Measurements from ENCODE around the gene MED29.

The MED29 gene

DNA sequence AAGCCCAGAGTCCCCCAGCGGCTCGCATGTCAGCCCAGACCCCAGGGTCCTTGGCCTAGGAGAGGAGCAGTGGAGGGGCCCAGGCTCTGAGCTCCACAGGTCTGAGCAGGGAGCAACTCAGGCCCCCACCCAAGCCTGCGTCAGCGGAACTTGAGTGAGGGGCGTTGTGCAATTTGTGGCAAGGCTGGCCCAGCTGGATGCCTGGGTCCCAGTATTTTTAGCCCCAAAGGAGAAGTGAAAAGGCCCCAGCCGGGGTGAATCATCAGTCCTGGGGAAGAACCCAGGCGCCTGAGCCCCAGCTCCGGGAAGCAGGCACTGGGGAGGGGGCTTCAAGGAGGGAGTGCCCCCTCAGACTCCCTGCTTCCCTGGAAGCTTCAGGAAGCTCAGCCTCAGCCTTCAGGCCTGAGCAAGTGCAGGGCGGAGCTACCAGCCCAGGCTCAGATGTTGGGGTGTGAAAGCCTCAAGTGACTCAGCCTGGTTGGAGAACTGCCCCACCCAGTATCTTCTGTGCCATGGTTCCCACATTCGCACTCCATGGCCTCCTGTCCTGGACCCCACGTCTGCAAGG lies 7.2 kb downstream of the MED29 start:
- DNase-seq (ENCODE audit: low spot score) = peak; percentile 61
- in situ Hi-C loops (cut with MboI; ENCODE audit: low sequenced_read_pairs, unreplicated experiment) = no loop called here
- TF ChIP-seq, protein P1, sequence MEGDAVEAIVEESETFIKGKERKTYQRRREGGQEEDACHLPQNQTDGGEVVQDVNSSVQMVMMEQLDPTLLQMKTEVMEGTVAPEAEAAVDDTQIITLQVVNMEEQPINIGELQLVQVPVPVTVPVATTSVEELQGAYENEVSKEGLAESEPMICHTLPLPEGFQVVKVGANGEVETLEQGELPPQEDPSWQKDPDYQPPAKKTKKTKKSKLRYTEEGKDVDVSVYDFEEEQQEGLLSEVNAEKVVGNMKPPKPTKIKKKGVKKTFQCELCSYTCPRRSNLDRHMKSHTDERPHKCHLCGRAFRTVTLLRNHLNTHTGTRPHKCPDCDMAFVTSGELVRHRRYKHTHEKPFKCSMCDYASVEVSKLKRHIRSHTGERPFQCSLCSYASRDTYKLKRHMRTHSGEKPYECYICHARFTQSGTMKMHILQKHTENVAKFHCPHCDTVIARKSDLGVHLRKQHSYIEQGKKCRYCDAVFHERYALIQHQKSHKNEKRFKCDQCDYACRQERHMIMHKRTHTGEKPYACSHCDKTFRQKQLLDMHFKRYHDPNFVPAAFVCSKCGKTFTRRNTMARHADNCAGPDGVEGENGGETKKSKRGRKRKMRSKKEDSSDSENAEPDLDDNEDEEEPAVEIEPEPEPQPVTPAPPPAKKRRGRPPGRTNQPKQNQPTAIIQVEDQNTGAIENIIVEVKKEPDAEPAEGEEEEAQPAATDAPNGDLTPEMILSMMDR (IDR thresholded peaks at IDR 0.05; ENCODE audit: borderline replicate concordance, control extremely low read depth, extremely low read depth, insufficient read depth, missing control alignments) = no peak

DNA sequence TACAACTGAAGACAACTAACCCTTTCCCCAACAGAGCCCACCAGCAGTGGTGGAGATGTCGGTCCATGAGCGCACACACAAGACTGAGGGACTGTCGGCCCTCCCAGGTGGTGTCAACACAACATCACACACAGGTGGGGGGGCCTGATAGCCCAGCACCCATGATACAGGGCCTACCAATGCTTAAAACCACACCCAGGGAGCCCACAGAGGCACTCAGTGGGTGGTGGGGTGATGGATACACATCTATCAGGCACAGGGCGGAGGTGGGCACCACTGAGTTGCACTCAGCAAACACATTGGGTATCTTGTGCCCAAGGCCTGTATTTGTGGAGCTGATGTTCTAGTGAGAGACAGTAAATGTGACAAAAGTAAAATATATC lies 8.5 kb downstream of the MED29 start:
- in situ Hi-C loops (cut with MboI; ENCODE audit: low sequenced_read_pairs, unreplicated experiment) = no loop called here
- DNase-seq (ENCODE audit: low spot score) = no peak

DNA sequence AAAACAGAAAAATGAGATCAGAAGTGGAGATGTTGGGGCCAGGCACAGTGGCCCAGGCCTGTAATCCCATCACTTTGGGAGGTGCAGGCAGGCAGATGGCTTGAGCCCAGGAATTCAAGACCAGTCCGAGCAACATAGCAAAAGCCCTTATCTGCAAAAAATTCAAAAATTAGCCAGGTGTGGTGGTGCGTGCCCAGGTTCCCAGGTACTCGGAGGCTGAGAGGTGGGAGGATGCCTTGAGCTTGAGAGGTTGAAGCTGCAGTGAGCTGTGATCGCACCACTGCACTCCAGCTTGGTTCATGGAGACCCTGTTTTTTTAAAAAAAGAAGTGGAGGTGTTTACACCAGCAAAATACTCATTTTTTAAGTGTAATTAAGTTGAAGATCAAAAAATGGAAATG lies 8.9 kb downstream of the MED29 start:
- no peak for DNase-seq (ENCODE audit: low spot score)
- TF ChIP-seq, protein P1 (IDR thresholded peaks at IDR 0.05; ENCODE audit: borderline replicate concordance, control extremely low read depth, extremely low read depth, insufficient read depth, missing control alignments) = no peak
- in situ Hi-C loops (cut with MboI; ENCODE audit: low sequenced_read_pairs, unreplicated experiment) = no loop called here

More for the DNA sequence above, 8.5 kb downstream of the MED29 start:
- TF ChIP-seq, protein P1 (IDR thresholded peaks at IDR 0.05; ENCODE audit: borderline replicate concordance, control extremely low read depth, extremely low read depth, insufficient read depth, missing control alignments) = no peak

DNA sequence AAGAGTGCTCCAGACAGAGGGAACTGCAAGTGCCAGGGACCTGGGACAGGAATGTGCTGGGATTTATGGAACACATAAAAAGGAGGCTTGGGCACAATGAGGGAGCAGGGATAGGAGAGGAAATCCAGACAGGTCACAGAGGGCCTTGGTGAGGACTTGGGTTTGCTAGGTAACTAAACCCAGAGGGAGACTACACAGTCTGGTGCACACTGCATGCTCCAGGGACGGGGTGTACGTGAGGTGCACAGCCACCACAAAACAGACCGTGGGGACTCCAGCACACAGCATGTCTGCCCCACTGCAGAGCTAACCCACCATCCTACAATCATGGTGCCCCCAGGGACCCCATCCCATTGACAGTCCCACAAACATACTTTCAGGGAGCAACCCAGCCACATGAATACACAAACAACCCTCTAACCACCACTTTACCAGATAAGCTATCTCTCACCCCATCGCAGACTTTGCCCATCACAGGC lies 9.9 kb downstream of the MED29 start:
- in situ Hi-C loops (cut with MboI; ENCODE audit: low sequenced_read_pairs, unreplicated experiment) = no loop called here
- DNase-seq (ENCODE audit: low spot score) = no peak
- TF ChIP-seq, protein P1 (IDR thresholded peaks at IDR 0.05; ENCODE audit: borderline replicate concordance, control extremely low read depth, extremely low read depth, insufficient read depth, missing control alignments) = no peak

DNA sequence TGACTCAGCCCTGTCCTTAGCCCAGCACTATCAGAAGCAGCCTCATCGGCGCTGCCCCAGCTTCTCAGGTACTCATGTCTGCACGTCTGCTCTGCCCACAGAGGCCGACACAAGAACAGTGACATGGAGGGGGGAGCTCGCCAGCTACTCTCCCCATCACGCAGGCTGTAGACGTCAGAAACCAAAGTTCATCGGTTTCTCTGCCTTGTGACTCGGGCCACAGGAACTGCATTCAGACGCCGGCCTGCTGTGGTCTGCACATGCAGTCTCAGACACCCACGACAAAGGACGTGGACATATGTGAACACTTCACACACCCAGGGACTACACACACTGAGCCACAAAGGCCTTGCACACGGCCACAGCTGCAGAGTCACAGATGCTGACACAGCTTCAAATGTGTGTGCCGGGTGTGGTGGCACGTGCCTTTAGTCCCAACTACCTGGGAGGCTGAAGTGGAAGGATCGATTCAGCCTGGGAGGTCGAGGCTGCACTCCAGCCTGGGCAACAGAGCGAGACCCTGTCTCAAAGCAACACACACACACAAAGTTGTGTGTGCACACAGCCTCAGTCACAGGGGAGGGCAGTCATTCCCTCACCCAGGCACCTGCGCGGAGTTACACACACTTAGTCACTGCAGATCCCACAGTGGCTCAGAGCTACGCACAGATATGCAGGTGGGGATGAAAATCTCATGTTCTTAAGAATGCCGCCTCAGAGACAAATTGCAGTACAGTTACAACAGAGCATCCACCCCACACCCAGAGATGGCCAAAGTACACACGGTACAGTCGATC lies 10.6 kb downstream of the MED29 start:
- peak; percentile 75 for DNase-seq (ENCODE audit: low spot score)
- in situ Hi-C loops (cut with MboI; ENCODE audit: low sequenced_read_pairs, unreplicated experiment) = no loop called here
- TF ChIP-seq, protein P1 (IDR thresholded peaks at IDR 0.05; ENCODE audit: borderline replicate concordance, control extremely low read depth, extremely low read depth, insufficient read depth, missing control alignments) = no peak

DNA sequence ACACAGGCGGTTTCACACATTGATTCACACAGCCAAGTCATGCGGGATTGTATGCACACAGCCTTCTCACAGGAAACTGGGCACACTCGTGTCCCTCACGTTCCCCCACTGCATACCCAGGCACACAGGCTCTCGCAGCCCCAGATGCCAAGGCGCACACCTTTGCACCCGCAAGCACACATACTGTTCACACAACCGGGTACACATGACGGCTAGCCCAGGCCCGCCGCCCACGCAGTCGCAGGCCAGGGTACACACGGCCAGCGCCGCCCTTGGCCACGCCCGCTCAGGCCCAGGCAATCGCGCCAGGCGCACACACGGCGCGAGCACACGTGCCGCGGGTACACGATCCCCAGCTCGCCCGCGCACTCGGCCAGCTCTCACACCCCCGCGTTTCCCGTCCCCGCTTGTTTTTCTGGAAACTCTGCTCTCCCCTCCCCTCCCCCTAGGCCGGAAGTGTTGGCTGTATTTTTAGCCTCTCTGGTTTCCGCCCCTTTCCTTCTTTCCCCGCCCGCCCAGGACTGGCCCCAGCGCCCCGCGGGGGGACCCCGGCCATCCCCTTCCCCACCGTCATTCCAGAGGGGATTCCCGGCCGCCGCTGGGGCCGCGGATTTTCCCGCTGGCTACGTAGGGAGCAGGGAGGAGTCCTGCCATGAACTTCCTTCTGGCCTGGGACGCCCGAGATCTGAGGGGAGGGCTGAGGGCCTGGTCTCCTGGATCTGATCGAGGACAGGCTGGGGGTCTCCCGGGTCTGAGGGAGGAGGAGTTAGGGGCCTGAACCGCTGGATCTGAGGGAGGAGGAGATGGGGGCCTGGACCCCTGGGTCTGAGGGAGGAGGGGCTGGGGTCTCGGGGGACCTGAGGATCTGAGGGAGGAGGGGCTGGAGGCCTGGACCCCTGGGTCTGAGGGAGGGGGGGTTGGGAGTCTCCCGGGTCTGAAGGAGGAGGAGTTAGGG lies 11.4 kb downstream of the MED29 start:
- TF ChIP-seq, protein P1 (IDR thresholded peaks at IDR 0.05; ENCODE audit: borderline replicate concordance, control extremely low read depth, extremely low read depth, insufficient read depth, missing control alignments) = no peak
- peak; percentile 77 for DNase-seq (ENCODE audit: low spot score)
- in situ Hi-C loops (cut with MboI; ENCODE audit: low sequenced_read_pairs, unreplicated experiment) = no loop called here

Data from GM13976 (cell line).